Kasumi-1 (cell line): Measurements from ENCODE around the gene ALX1.

Experiments
- DNase-seq, 2 experiments: peaks; one replicate each; lab custom pipeline; 2025; lab: John Stamatoyannopoulos, UW

The ALX1 gene

GRCh38 chr12:85280165-85280983, at the start of gene ALX1:
TSS of gene ALX1 (plus strand) at chr12:85280220. CDS start at chr12:85280262, 42 bp downstream.
- DNase-seq = no peak

- no peak for DNase-seq
These were observed 42.7 kb upstream of the ALX1 start for GRCh38 chr12:85237327-85237726.

DNA sequence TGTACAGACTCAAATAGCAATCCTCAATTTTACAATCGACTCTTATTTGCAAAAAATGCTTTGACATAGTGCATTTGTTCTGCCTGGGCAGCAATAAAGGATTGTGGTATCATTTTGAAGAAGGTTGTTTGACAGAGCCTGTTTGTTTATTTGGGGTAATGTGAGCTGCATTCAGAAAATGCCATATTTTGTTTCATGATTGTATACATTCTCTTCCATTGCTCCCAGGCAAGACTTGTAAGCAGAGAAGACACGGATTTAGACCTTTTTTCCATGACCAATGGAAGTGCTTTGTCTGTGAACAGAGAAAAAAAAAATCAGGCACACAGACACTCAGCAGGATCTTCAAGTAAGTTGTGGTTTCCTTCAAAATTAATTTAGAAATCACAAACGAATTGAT, 35.5 kb upstream of the ALX1 start:
- DNase-seq = no peak

GRCh38 chr12:85253853-85254252, 26.2 kb upstream of the ALX1 start:
- DNase-seq = no peak

DNA sequence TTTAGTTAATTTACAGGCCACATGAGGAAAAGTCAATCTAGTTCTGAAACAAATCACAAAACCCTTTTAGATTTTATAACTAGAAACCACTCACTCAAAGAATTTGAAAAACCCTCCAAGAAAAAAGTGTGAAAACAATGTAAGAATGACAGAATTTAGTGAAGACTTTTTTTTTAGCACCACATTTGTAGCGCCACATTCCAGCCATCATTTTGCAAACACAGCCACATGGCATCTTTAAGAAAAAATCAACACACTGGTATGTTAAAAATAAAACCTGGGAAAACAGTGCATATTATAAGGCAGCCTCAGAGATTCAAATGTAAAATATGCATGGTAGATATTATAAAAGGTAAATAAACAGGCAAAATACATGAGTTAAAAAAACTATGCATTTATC, 22.3 kb upstream of the ALX1 start:
- DNase-seq = no peak

DNA sequence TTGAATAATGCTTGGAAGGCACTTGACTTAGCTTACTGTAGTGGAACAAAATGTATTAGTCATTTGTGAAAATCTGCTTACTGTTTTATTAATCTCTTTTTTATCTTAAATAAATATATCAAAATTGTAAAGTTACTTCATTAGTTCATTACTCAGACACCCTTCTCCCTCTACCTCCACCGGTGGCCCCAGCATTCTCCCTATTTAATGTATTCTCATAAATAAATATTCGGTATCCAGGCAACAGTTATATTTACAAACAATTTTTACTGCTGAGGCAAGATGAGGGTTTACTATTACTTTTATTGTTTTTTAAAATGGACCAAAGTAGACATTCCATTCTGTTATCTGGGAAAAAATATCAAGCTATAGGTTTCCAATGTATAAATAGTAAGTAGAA, 19.6 kb upstream of the ALX1 start:
- DNase-seq = no peak

- DNase-seq = no peak
These were observed 19.1 kb upstream of the ALX1 start for GRCh38 chr12:85260896-85261295.

GRCh38 chr12:85266356-85266755, 13.7 kb upstream of the ALX1 start:
- no peak for DNase-seq

- no peak for DNase-seq
These were observed 6.4 kb upstream of the ALX1 start for GRCh38 chr12:85273381-85274314.

DNA sequence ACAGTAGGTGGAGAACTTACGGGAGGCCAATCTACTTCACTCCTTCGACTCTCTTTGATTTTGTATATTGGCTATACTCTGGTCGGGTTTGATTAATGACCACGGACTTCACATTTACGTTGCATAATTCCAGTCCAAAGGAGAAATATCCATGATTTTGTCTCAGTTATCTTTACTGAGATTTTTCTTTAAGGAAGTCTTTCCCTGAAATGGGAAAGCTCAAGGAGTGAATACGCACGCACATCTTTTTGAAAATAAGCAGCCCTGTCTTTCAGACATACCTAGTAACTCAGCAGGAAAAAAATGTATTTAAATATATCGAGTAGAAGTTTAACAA, 5.7 kb upstream of the ALX1 start:
- no peak for DNase-seq

- no peak for DNase-seq
These were observed 4.6 kb upstream of the ALX1 start for GRCh38 chr12:85275374-85275773.

DNA sequence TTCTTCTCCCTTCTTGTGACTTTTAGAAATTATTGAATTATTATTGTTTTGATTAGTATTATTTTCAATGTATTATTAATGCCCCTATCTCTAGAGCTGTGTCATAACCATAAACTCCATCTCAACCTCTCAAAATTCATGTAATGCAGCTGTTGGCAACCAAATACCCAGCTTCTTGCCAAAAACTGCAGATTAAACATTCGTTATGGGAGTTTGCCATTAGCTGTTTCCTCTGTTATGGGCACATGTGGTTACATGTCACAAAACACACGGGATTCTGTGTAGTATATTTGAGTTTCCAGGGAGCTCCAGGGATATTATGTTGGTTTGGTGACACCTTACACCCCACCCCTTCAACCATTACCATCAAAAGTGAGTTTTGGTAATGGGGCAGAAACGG, 2.8 kb upstream of the ALX1 start:
- no peak for DNase-seq

GRCh38 chr12:85277900-85278597, 2.0 kb upstream of the ALX1 start:
- DNase-seq = no peak

DNA sequence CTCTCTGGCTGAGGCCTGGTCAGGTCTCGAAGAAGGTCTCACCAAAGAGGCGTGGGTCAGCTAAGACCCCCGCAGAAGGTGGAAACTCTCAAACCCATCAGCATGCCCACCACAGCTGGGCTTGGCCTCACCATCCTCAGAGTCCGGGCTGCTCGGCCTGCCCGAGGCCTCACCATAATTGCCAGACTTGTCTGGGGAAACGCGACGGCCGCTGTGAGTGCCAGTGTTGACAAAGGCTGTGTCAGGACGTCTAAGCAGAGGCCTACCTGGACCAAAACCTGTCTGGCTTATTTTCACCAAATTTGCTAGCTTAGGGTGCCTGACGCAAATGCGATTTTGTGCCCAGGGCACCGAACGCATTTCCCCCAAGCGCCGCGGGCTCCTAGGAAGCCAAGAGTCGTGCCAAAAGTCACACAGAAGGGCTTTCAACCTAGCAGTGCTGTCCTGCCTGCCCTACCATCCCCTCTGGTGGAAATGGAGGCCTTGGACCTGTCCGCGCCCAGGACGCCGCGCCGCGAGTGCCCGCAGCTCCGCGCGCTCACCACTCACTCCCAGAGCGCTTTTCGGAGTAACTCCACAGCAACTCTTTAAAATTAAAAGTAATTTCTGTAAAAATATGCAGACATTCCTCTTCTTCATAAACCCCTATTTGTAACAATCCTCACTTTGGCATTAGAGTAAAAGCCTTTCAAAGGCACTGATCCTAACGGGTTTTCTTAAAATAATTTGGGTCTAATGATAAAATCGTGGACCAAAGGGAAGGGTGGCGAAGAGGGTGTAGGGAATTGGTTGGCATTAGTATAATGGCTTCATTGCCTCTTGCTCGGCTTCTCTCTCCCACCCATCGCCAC, 1.2 kb upstream of the ALX1 start:
- DNase-seq = no peak

GRCh38 chr12:85279449-85280164, 413 bp upstream of the ALX1 start:
- DNase-seq = no peak

GRCh38 chr12:85280984-85281630, 1.1 kb downstream of the ALX1 start:
- no peak for DNase-seq

DNA sequence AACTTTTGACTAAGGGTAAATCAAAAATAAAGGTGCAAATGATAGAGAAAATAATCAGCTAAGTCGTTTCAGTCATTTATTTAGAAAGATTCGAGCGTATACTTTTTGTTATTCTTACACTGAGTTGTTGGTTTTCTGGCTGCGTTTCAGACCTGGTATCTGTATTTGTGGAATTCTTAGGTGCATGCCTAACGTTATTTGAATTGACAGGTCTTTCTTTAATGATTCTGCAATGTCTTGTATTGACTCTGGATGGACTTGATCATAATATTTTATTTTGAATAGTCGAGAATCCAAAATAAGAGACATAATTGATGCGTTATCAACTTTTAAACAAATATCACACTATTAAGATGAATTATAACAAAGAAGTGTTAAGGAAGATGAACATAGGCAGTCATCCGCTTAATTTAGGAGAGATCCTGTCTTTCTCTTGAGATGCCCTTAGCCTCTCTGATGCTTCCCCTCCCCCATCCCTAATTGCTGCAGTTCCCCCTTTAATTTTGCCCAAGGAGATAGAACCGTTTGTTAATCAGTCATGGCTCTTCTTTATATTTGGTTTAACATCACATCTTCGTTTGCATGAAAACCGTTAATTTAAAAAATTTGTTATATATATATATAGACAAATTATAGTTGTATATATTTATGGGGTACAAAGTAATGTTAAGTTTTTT, 1.8 kb downstream of the ALX1 start:
- no peak for DNase-seq

GRCh38 chr12:85283560-85283959, 3.5 kb downstream of the ALX1 start:
- no peak for DNase-seq

DNA sequence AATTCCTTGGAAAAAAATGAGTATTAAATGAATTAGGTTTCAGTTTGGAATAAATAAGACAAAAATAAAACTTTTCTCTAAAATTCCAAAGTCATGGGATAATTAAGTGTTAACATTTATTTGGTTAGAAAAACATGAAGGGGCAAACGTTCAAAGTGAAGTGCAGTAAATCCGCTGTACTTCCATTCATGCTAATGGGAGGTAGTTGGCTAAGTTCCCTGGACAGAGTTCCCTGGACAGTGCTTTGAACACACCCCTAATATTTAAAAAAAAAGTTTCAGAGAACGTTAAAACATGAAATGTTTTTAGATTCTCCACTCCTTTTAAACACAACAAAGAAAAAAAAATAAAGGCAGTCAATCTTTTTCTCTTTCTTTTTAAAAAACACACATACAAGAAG, 16.3 kb downstream of the ALX1 start:
- DNase-seq = no peak

DNA sequence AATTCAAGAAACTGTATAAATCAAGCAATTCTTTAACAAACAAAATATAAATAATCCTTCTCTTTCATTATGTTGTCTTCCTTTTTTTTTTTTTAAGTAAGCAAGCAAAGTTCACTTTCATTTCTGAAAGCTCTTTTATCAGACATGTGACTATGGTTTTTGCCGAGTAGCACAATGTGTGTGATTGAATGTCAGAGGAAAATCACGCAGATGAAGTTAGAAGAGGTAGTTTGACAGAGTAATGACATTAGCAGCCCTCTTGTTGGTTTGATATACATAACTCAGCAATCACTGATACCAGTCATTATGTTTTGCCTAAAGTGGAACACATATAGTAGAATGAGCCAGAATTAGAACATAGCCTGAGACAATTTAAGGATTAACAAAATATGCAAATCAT, 19.0 kb downstream of the ALX1 start:
- no peak for DNase-seq
